Muscle of leg (tissue), 11 donors: Measurements from ENCODE around the gene BDKRB2. TPM values are rescaled to one million over a fixed set of nuclear protein-coding genes. Genes with fewer than 3 reads are reported as not detected.

ENCODE experiments used
- DNase-seq: peaks from one replicate; pipeline ENCODE4 v3.0.0; 2013
- H3K27ac ChIP-seq: one replicate; pipeline ENCODE4 v1.5.1; 2013; ENCODE audit warnings: mild to moderate bottlenecking, low read length, control low read depth
- H3K27me3 ChIP-seq: one replicate; pipeline ENCODE4 v1.6.1; 2013; ENCODE audit warnings: low read length; ENCODE audit not compliant: control insufficient read depth, insufficient read depth
- H3K36me3 ChIP-seq: one replicate; pipeline ENCODE4 v1.6.1; 2013; ENCODE audit warnings: low read length; ENCODE audit not compliant: control insufficient read depth, insufficient read depth
- H3K4me1 ChIP-seq: one replicate; pipeline ENCODE4 v1.6.1; 2013; ENCODE audit warnings: low read length; ENCODE audit not compliant: control insufficient read depth, insufficient read depth
- H3K4me3 ChIP-seq: one replicate; pipeline ENCODE4 v1.5.1; 2013; ENCODE audit warnings: low read length, control low read depth
- H3K9me3 ChIP-seq: replicated peaks from 2 replicates; pipeline ENCODE4 v1.6.1; 2013; ENCODE audit warnings: low read depth, low read length; ENCODE audit not compliant: control insufficient read depth
- WGBS: methylation state at CpG from one replicate; pipeline ENCODE4 v1.1.5; 2013; ENCODE audit warnings: missing lambda C conversion rate; ENCODE audit not compliant: insufficient coverage; 5-methylcytosine and 5-hydroxymethylcytosine counted together
- polyA plus RNA-seq, 8 donors: library from polyadenylated mRNA; unstranded; fragments of 120-200 nt; gene quantifications; one replicate each; pipeline versions ENCODE4 v1.2.1 to v1.2.3, GENCODE V29; 2013; ENCODE audit warnings: inconsistent platforms in 1 of 8, low replicate concordance in 1 of 8; ENCODE audit not compliant: insufficient read length in 8 of 8, insufficient read depth in 1 of 8
- total RNA-seq: library from RNA; stranded (reverse); fragments of 120-200 nt; gene quantifications from one replicate; pipeline ENCODE4 v1.2.4, GENCODE V29; 2013

Gene BDKRB2
- total and polyA plus RNA-seq, 9 donors = 2.0 to 6.0 (median 3.7) TPM

DNA sequence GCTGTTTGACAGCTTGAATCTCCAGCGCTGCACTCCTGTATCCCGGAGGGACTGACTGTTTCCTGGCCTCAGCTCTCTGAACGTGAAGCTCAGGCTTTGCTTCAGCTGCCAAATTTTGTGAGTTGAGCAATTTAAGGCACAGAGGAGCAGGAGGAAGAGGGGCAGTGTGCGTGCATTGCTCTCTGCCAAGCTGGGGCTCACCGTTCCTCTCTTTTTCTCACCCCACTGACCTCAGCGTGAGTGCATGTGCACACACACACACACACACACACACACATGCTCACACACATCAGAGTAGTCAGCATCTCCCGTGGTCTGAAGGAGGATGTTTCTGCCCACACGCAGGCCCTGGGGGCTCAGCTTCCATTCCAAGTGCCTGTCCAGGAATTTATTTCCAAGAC, 27.8 kb upstream of the BDKRB2 start:
- H3K27ac ChIP-seq = peak overlapping the region; percentile 47

GRCh38 chr14:96177766-96178375, 26.8 kb upstream of the BDKRB2 start:
- Histone ChIP-seq H3K4me3 (no peak overlapping the region), H3K4me1 (peaks cover 27% of the 10 kb centered on the region), H3K9me3 (no peaks in the 10 kb centered on the region), H3K36me3 (no peaks in the 10 kb centered on the region), H3K27me3 (peaks cover 5% of the 10 kb centered on the region), H3K27ac (peak overlapping the region; percentile 17)
- WGBS = 3% methylated on average over 4 of the region's 10 CpGs
- DNase-seq = peak; percentile 54

More for the DNA sequence above, 27.8 kb upstream of the BDKRB2 start:
- no peaks in the 10 kb centered on the region for H3K36me3 ChIP-seq
- H3K9me3 ChIP-seq = no peaks in the 10 kb centered on the region
- H3K4me3 ChIP-seq = no peak overlapping the region
- peaks cover 24% of the 10 kb centered on the region for H3K4me1 ChIP-seq
- peaks cover 5% of the 10 kb centered on the region for H3K27me3 ChIP-seq
- peak; percentile 91 for DNase-seq
- WGBS = 0% methylated on average over 2 of the region's 8 CpGs

DNA sequence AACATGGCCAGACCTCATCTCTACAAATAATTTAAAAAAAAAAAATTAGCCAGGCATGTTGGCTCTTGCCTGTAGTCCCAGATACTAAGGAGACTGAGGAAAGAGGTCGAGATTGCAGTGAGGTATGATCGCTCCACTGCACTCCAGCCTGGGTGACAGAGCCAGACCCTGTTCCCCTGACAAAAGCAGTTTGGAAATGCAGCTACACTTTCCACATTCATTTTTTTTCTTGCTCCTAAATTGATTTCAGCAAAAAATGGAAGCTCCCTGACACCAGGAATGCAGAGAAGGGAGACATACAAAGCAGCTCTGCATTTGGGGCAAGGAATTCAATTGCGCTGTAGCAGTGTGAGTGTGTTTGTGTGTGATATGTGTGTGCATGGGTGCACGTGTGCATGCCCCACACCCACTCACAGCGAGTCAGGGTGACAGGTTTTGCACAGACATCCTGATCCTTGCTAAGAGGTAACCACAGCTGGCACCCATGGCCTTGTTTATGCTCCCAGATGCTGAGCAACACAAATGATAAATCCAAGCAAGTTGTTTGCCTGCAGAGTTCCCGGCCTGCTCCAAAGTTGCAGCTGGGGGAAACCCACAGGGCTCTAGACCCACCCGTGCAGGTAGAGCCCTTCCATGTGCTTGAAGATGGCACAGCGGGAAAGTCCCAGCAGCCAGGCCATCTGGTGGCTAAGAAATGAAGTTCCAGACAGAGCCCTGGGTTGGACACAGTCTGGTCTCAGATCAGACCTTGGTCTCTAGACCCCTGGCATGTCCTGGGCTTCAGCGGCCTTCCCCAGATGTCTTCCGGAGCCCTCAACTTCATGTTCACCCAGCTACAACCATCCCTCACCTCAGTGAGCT, 25.9 kb upstream of the BDKRB2 start:
- WGBS = 80% methylated on average over 4 of the region's 10 CpGs
- peak; percentile 66 for DNase-seq
- Histone ChIP-seq H3K36me3 (no peaks in the 10 kb centered on the region), H3K27ac (no peak overlapping the region), H3K9me3 (no peaks in the 10 kb centered on the region), H3K4me1 (peaks cover 27% of the 10 kb centered on the region), H3K27me3 (peaks cover 5% of the 10 kb centered on the region), H3K4me3 (no peak overlapping the region)

GRCh38 chr14:96180043-96180874, 24.4 kb upstream of the BDKRB2 start:
- no peak for DNase-seq
- H3K36me3 ChIP-seq = no peaks in the 10 kb centered on the region
- WGBS = 85% methylated on average over 4 of the region's 7 CpGs
- no peaks in the 10 kb centered on the region for H3K27me3 ChIP-seq
- H3K4me3 ChIP-seq = no peak overlapping the region
- no peak overlapping the region for H3K27ac ChIP-seq
- H3K4me1 ChIP-seq = peaks cover 27% of the 10 kb centered on the region
- no peaks in the 10 kb centered on the region for H3K9me3 ChIP-seq

GRCh38 chr14:96181186-96182056, 23.2 kb upstream of the BDKRB2 start:
- H3K36me3 ChIP-seq = no peaks in the 10 kb centered on the region
- no peaks in the 10 kb centered on the region for H3K9me3 ChIP-seq
- H3K27me3 ChIP-seq = no peaks in the 10 kb centered on the region
- no peak overlapping the region for H3K4me3 ChIP-seq
- peak; percentile 38 for DNase-seq
- WGBS = 67% methylated on average over 8 of the region's 17 CpGs
- peak overlapping the region; percentile 15 for H3K27ac ChIP-seq
- H3K4me1 ChIP-seq = peaks cover 24% of the 10 kb centered on the region

DNA sequence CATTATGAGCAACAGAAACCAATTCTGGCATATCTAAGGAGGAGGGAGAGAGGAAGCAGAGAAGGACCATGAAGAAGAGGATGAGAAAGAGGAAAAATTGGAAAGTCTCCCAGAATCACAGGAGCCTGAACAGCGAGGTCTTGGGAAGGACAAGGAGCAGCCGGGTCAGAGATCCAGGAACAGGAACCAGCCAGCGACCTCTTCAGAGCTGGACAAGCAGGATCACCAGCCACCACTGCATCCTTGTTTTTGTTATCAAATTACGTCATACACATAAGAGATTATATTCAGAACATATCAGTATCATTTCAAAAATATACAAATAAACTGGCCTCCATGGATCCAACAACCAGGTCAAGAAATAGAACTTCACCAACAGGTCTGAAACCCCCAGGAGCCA, 22.1 kb upstream of the BDKRB2 start:
- Histone ChIP-seq H3K4me1 (peaks cover 13% of the 10 kb centered on the region), H3K9me3 (no peaks in the 10 kb centered on the region), H3K36me3 (no peaks in the 10 kb centered on the region), H3K27me3 (no peaks in the 10 kb centered on the region), H3K4me3 (no peak overlapping the region), H3K27ac (no peak overlapping the region)
- no peak for DNase-seq
- 64% methylated on average over 3 of the region's 4 CpGs for WGBS

- DNase-seq = no peak
- 41% methylated on average over 5 of the region's 9 CpGs for WGBS
- no peaks in the 10 kb centered on the region for H3K36me3 ChIP-seq
- H3K9me3 ChIP-seq = no peaks in the 10 kb centered on the region
- no peak overlapping the region for H3K4me3 ChIP-seq
- no peak overlapping the region for H3K27ac ChIP-seq
- peaks cover 14% of the 10 kb centered on the region for H3K4me1 ChIP-seq
- H3K27me3 ChIP-seq = no peaks in the 10 kb centered on the region
These were observed 19.9 kb upstream of the BDKRB2 start for GRCh38 chr14:96184737-96185136.

GRCh38 chr14:96187216-96188031, 17.2 kb upstream of the BDKRB2 start:
- Histone ChIP-seq H3K9me3 (no peaks in the 10 kb centered on the region), H3K36me3 (no peaks in the 10 kb centered on the region), H3K27ac (no peak overlapping the region), H3K4me1 (peaks cover 21% of the 10 kb centered on the region), H3K27me3 (no peaks in the 10 kb centered on the region), H3K4me3 (no peak overlapping the region)
- 78% methylated on average over 6 of the region's 9 CpGs for WGBS
- DNase-seq = no peak

GRCh38 chr14:96189281-96189711, 15.3 kb upstream of the BDKRB2 start:
- WGBS = 39% methylated on average over 11 of the region's 11 CpGs
- Histone ChIP-seq H3K36me3 (no peaks in the 10 kb centered on the region), H3K4me1 (peaks cover 38% of the 10 kb centered on the region), H3K27me3 (no peaks in the 10 kb centered on the region), H3K27ac (no peak overlapping the region), H3K4me3 (no peak overlapping the region), H3K9me3 (no peaks in the 10 kb centered on the region)
- no peak for DNase-seq
